Neural cell (in vitro differentiated cells): ENCODE measurements around the gene PDE1A. TPM values are rescaled to one million over a fixed set of nuclear protein-coding genes. Genes with fewer than 3 reads are reported as not detected.

Experiments
- H2AFZ ChIP-seq: fragments of 200-600, 300-800 bp; sonication (generic), shearing (Covaris generic); 2 replicates; pipeline ENCODE4 v1.6.0; 2014; ENCODE audit warnings: low read depth, mild to moderate bottlenecking, antibody characterized with exemption, low read length, moderate library complexity
- H3F3A ChIP-seq: fragments of 200-600 bp; shearing (Covaris generic); 2 replicates; pipeline ENCODE4 v1.6.1; 2016; ENCODE audit warnings: mild to moderate bottlenecking, moderate library complexity, mixed read lengths, antibody characterized with exemption, low read length; ENCODE audit not compliant: insufficient read depth, poor library complexity, severe bottlenecking
- H3K27ac ChIP-seq: fragments of 200-600, 300-800 bp; sonication (generic), shearing (Covaris generic); 2 replicates; pipeline ENCODE4 v1.5.1; 2014; ENCODE audit warnings: mild to moderate bottlenecking, low read length, moderate library complexity
- H3K27me3 ChIP-seq: fragments of 300-800, 200-600 bp; sonication (generic), shearing (Covaris generic); 2 replicates; pipeline ENCODE4 v1.6.0; 2014; ENCODE audit warnings: mild to moderate bottlenecking, low read depth, low read length, moderate library complexity; ENCODE audit not compliant: insufficient read depth
- H3K36me3 ChIP-seq: fragments of 300-800, 200-600 bp; sonication (generic), shearing (Covaris generic); 2 replicates; pipeline ENCODE4 v1.5.1; 2014; ENCODE audit warnings: mild to moderate bottlenecking, antibody characterized with exemption, low read length, moderate library complexity; ENCODE audit not compliant: insufficient read depth
- H3K4me2 ChIP-seq: fragments of 300-800, 200-600 bp; sonication (generic), shearing (Covaris generic); 2 replicates; pipeline ENCODE4 v1.6.0; 2014; ENCODE audit warnings: mild to moderate bottlenecking, low read length
- H3K4me3 ChIP-seq: fragments of 300-800, 200-600 bp; sonication (generic), shearing (Covaris generic); 2 replicates; pipeline ENCODE4 v1.5.1; 2014; ENCODE audit warnings: mild to moderate bottlenecking, low read length, moderate library complexity
- H3K79me2 ChIP-seq: fragments of 200-600 bp; shearing (Covaris generic); replicated peaks from 2 replicates; pipeline ENCODE4 v1.6.0; 2014; ENCODE audit warnings: mild to moderate bottlenecking, low read length, moderate library complexity; ENCODE audit not compliant: insufficient read depth
- H3K9ac ChIP-seq: fragments of 300-800, 200-600 bp; sonication (generic), shearing (Covaris generic); 2 replicates; pipeline ENCODE4 v1.6.1; 2016; ENCODE audit warnings: mild to moderate bottlenecking, low read length, mixed read lengths
- H3K9me2 ChIP-seq: fragments of 200-600 bp; shearing (Covaris generic); 2 replicates; pipeline ENCODE4 v1.6.1; 2016; ENCODE audit warnings: mild to moderate bottlenecking, low read length, mixed read lengths; ENCODE audit not compliant: insufficient read depth
- H3K9me3 ChIP-seq: fragments of 200-600, 300-800 bp; sonication (generic), shearing (Covaris generic); 2 replicates; pipeline ENCODE4 v1.6.1; 2016; ENCODE audit warnings: mild to moderate bottlenecking, mixed run types, low read length, moderate library complexity, mixed read lengths
- H4K20me1 ChIP-seq: fragments of 200-600 bp; shearing (Covaris generic); 2 replicates; pipeline ENCODE4 v1.6.1; 2016; ENCODE audit warnings: mild to moderate bottlenecking, mixed run types; ENCODE audit not compliant: insufficient read depth
- EP300 ChIP-seq: fragments of 450-650 bp; conservative IDR thresholded peaks from 2 replicates; pipeline ENCODE4 v1.6.1; 2014; ENCODE audit warnings: antibody characterized with exemption, mild to moderate bottlenecking, moderate library complexity; ENCODE audit not compliant: poor library complexity, severe bottlenecking
- EZH2 ChIP-seq: fragments of 200-600, 300-800 bp; shearing (Covaris generic), sonication (generic); IDR thresholded peaks from 2 replicates; pipeline ENCODE4 v1.6.1; 2014; ENCODE audit warnings: antibody characterized with exemption, low read length, borderline replicate concordance, mild to moderate bottlenecking; ENCODE audit not compliant: insufficient read depth, poor library complexity, severe bottlenecking
- MXI1 ChIP-seq: fragments of 450-650 bp; conservative IDR thresholded peaks from 2 replicates; pipeline ENCODE4 v1.6.1; 2014; ENCODE audit warnings: antibody characterized with exemption, mild to moderate bottlenecking; ENCODE audit not compliant: poor library complexity, severe bottlenecking
- POLR2AphosphoS5 ChIP-seq: IDR thresholded peaks from 2 replicates; pipeline ENCODE4 v1.6.1; 2012
- RAD21 ChIP-seq: fragments of 450-650 bp; conservative IDR thresholded peaks from 2 replicates; pipeline ENCODE4 v1.6.1; 2014; ENCODE audit warnings: antibody characterized with exemption, mild to moderate bottlenecking, moderate library complexity
- SMC3 ChIP-seq: fragments of 450-650 bp; conservative IDR thresholded peaks from 2 replicates; pipeline ENCODE4 v1.6.1; 2014; ENCODE audit warnings: antibody characterized with exemption, mild to moderate bottlenecking, moderate library complexity; ENCODE audit not compliant: poor library complexity
- TAF1 ChIP-seq: IDR thresholded peaks from 2 replicates; pipeline ENCODE4 v1.6.1; 2012; ENCODE audit warnings: low read depth
- polyA plus RNA-seq: library from polyadenylated mRNA; depleted of rRNA; stranded (reverse); fragments of >200 nt; gene quantifications from 2 replicates; pipeline ENCODE4 v1.2.3, GENCODE V29; 2014
- TF ChIP-seq, protein P1 (sequence below): IDR thresholded peaks from 2 replicates; pipeline ENCODE4 v1.6.1; 2012; ENCODE audit warnings: borderline replicate concordance
- TF ChIP-seq, protein P2 (sequence below): fragments of 450-650 bp; IDR thresholded peaks from 2 replicates; pipeline ENCODE4 v1.5.1; 2014; ENCODE audit warnings: antibody characterized with exemption, mild to moderate bottlenecking, moderate library complexity; ENCODE audit not compliant: poor library complexity, severe bottlenecking

The PDE1A gene
- polyA plus RNA-seq, 1 donor from 2014 or later = 1.6 TPM

- Histone ChIP-seq H4K20me1 (no peaks in the 10 kb centered on the region), H3K9ac (no peak overlapping the region), H3K27me3 (no peaks in the 10 kb centered on the region), H3K27ac (no peak overlapping the region), H3K4me2 (no peak overlapping the region), H3K9me3 (no peaks in the 10 kb centered on the region), H2AFZ (no peak overlapping the region), H3K4me3 (no peak overlapping the region), H3K36me3 (no peaks in the 10 kb centered on the region), H3F3A (no peaks in the 10 kb centered on the region), H3K9me2 (no peaks in the 10 kb centered on the region), H3K79me2 (no peaks in the 10 kb centered on the region)
- no peak for TF ChIP-seq SMC3
- TF ChIP-seq TAF1 = no peak
- TF ChIP-seq RAD21 = no peak
- TF ChIP-seq, protein P1, sequence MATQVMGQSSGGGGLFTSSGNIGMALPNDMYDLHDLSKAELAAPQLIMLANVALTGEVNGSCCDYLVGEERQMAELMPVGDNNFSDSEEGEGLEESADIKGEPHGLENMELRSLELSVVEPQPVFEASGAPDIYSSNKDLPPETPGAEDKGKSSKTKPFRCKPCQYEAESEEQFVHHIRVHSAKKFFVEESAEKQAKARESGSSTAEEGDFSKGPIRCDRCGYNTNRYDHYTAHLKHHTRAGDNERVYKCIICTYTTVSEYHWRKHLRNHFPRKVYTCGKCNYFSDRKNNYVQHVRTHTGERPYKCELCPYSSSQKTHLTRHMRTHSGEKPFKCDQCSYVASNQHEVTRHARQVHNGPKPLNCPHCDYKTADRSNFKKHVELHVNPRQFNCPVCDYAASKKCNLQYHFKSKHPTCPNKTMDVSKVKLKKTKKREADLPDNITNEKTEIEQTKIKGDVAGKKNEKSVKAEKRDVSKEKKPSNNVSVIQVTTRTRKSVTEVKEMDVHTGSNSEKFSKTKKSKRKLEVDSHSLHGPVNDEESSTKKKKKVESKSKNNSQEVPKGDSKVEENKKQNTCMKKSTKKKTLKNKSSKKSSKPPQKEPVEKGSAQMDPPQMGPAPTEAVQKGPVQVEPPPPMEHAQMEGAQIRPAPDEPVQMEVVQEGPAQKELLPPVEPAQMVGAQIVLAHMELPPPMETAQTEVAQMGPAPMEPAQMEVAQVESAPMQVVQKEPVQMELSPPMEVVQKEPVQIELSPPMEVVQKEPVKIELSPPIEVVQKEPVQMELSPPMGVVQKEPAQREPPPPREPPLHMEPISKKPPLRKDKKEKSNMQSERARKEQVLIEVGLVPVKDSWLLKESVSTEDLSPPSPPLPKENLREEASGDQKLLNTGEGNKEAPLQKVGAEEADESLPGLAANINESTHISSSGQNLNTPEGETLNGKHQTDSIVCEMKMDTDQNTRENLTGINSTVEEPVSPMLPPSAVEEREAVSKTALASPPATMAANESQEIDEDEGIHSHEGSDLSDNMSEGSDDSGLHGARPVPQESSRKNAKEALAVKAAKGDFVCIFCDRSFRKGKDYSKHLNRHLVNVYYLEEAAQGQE = no peak
- TF ChIP-seq, protein P2, sequence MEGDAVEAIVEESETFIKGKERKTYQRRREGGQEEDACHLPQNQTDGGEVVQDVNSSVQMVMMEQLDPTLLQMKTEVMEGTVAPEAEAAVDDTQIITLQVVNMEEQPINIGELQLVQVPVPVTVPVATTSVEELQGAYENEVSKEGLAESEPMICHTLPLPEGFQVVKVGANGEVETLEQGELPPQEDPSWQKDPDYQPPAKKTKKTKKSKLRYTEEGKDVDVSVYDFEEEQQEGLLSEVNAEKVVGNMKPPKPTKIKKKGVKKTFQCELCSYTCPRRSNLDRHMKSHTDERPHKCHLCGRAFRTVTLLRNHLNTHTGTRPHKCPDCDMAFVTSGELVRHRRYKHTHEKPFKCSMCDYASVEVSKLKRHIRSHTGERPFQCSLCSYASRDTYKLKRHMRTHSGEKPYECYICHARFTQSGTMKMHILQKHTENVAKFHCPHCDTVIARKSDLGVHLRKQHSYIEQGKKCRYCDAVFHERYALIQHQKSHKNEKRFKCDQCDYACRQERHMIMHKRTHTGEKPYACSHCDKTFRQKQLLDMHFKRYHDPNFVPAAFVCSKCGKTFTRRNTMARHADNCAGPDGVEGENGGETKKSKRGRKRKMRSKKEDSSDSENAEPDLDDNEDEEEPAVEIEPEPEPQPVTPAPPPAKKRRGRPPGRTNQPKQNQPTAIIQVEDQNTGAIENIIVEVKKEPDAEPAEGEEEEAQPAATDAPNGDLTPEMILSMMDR = no peak
- TF ChIP-seq POLR2AphosphoS5 = no peak
- TF ChIP-seq MXI1 = no peak
- TF ChIP-seq EZH2 = no peak
- TF ChIP-seq EP300 = no peak
Measured at GRCh38 chr2:182164686-182165085, 262.1 kb downstream of the PDE1A start.

- Histone ChIP-seq H3K9me2 (no peaks in the 10 kb centered on the region), H3K9ac (no peak overlapping the region), H3K9me3 (no peaks in the 10 kb centered on the region), H2AFZ (no peak overlapping the region), H3F3A (no peaks in the 10 kb centered on the region), H3K27ac (no peak overlapping the region), H3K36me3 (no peaks in the 10 kb centered on the region), H3K4me2 (no peak overlapping the region), H3K4me3 (no peak overlapping the region), H3K79me2 (no peaks in the 10 kb centered on the region), H4K20me1 (no peaks in the 10 kb centered on the region), H3K27me3 (no peaks in the 10 kb centered on the region)
- TF ChIP-seq, protein P2 = no peak
- TF ChIP-seq POLR2AphosphoS5 (no peak), RAD21 (no peak), EZH2 (no peak), SMC3 (no peak), MXI1 (no peak), EP300 (no peak), TAF1 (no peak)
- TF ChIP-seq, protein P1 = no peak
Measured at GRCh38 chr2:182163878-182164277, 263.0 kb downstream of the PDE1A start.
